VCaP (cell line): Measurements from ENCODE around the gene UBXN11.

Source experiments
- H3K27ac ChIP-seq: fragments of 450-650 bp; 2 replicates; pipeline ENCODE4 v1.5.1; 2017
- TF ChIP-seq, protein P1 (sequence below): fragments of 450-650 bp; conservative IDR thresholded peaks from 2 replicates; pipeline ENCODE4 v1.5.1; 2017; ENCODE audit warnings: mild to moderate bottlenecking, moderate library complexity

UBXN11 gene

DNA sequence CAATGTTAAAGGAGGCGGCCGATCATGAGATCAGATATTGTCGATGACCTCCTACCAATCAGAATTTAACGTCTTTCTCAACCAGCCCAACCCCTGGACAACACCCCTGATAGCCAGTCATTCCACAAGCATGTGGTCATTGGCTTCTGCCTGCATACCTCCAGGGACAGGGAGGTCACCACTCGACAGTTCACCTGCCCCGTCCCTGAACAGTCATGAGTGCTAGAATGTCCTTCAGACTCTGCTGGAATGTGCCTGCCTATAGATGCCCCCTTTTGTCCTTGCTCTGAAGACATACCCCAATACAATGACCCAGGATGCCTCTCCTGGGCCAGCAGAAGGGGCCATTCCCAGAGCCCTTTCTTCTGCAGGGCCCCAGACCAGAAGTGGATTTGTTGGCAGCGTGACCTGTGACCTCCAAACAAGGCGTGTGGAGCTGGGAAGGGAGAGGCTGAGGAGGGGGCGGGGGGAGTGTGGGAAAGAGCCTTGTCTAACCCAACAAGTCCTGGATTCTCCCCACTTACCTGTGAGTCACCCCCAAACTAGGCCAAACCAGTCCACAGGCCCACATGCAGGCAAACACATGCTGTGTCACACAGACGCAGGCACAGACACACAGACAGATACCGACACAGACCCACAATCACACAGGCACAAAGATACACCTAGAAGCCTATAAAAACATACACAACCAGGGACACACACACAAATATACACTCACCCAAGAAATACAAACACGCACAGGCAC is 45.3 kb upstream of the UBXN11 start:
- no peak overlapping the region for H3K27ac ChIP-seq
- TF ChIP-seq, protein P1, sequence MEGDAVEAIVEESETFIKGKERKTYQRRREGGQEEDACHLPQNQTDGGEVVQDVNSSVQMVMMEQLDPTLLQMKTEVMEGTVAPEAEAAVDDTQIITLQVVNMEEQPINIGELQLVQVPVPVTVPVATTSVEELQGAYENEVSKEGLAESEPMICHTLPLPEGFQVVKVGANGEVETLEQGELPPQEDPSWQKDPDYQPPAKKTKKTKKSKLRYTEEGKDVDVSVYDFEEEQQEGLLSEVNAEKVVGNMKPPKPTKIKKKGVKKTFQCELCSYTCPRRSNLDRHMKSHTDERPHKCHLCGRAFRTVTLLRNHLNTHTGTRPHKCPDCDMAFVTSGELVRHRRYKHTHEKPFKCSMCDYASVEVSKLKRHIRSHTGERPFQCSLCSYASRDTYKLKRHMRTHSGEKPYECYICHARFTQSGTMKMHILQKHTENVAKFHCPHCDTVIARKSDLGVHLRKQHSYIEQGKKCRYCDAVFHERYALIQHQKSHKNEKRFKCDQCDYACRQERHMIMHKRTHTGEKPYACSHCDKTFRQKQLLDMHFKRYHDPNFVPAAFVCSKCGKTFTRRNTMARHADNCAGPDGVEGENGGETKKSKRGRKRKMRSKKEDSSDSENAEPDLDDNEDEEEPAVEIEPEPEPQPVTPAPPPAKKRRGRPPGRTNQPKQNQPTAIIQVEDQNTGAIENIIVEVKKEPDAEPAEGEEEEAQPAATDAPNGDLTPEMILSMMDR: no peak

DNA sequence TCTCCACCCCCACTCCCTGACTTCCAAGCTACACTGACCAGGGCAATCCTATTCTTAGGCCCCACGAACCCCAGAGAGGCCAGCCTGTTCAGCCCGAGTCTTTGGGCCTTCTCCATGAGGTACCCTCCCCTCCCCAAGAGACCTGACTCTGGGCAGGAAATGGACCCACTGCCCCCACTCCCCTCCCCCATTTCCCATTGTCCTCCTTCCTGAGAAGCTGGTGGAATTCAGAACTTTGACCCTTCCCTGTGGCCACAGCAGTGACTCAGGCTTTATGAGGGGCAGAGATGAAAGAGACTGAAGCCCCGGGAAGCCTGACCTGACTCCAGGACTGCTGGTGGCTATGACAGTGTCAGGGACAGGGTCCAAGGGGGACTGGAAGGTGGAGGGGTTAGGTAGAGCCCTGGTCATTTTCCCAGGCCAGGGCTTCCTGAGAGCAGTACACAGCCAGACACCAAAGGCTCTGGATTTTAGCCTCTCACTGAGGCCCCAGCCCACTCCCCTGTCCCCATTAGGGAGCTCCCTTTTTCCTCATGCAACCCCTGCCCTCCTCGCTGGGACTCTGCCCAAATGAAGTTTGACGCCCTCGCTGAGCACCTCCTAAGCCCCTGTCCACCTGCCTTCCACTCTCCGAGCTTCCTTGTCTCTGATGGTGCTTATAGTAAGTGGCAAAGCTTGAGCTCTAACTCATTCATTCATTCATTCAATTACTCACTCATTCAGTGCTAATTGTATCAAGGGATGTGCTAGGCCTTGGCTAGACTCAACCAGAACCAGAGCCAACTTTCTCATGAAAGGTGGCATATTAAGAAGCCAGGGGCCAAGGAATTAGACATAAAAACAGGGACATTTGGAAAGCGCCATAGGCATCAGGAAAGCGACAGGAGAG is 44.5 kb upstream of the UBXN11 start:
- TF ChIP-seq, protein P1: no peak
- no peak overlapping the region for H3K27ac ChIP-seq

DNA sequence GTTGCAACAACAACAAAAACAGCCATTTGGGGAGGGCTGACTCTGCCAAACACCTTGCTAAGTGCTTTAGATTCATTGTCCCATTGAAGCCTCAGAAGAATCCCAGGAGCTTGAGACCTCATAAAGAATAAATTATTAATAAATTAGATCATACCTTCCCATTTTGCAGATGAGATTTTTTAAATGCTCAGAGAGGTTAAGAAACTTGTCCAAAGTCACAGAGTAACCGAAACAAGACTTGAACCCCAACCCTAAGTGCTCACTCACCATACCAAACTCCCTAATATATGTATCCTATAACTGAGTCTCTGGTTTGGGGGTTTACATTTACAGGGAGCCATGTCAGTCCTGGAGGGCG is 43.9 kb upstream of the UBXN11 start:
- TF ChIP-seq, protein P1: no peak
- H3K27ac ChIP-seq: no peak overlapping the region

DNA sequence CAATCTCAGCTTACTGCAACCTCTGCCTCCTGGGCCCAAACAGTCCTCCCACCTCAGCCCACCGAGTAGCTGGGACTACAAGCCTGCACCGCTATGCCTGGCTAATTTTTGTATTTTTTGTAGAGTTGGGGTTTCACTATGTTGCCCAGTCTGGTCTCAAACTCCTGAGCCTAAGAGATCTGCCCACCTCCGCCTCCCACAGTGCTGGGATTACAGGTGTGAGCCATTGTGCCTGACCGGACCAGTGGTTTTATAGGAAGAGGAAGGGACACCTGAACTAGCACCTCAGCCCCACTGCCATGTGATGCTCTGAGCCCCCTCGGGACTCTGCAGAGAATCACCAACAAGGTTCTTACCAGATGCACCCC is 43.4 kb upstream of the UBXN11 start:
- no peak overlapping the region for H3K27ac ChIP-seq
- TF ChIP-seq, protein P1: no peak

DNA sequence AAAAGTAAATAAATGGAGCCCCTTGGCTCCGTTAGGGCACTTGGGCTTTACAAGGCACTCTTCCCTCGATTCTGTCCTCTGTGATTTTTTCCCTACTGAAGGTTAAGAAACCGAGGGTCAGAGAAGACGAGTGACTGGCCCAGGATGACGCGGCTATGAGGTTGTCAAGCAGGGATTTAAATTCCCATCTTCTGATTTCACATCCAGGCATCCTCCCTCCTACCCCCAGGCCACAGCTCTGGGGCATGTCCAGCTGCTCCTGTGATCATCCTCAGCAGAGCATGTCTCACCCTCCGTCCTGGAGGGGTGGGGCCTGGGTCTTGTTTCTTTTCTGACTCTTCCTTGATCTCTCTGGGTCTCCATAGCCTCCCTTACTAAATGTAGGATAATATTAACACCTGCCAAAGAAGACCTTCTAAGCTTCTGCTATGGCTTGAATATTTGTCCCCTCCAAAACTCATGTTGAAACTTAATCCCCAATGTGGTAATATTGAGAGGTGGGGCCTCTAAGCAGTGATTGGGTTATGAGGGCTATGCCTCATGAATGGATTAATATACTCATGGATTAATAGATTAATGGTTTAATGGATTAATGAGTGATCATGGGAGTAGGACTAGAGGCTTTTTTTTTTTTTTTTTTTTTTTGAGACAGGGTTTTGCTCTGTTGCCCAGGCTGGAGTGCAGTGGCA is 42.9 kb upstream of the UBXN11 start:
- no peak overlapping the region for H3K27ac ChIP-seq
- TF ChIP-seq, protein P1: no peak

DNA sequence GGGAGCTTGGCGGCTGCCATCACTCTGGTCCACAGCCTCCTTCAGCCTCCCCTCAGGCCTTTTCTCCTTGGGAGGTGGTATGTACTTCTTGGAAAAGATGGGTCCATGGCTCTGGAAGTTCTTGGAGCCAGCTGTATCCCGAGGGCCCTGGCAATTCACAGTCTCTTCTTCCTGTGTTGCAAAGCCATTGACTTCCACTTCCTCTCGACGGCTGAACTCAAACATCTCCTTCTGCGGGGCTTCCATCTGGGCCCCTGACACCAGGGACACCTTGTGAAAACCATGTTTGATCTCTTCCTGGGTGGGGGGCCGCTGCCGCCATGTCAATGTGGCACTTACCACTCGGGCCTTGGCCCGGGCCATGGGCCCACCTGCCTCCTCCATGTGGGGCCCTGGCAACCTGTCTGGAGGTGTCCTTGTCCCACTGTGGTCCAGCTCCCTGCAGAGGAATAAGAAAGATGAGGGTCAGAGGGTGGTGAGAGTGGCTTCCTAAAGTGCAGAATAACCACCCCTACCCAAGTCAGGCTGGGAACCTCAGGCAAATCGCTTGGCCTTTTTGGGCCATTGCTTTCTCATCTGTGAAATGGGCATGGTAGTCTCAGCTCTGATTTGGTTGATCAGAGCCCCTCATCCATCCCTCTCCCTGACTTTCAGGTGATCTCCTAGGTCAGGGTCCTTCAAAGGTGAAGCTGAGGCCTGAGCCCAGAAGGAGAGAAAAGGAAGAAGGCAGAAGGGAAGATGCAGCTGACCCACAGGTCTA is 40.0 kb upstream of the UBXN11 start:
- TF ChIP-seq, protein P1: no peak

More for the DNA sequence above, 40.0 kb upstream of the UBXN11 start:
- no peak overlapping the region for H3K27ac ChIP-seq
